H1 (cell line): ENCODE data around the gene CCDC138. TPM values are rescaled to one million over a fixed set of nuclear protein-coding genes. Genes with fewer than 3 reads are reported as not detected.

ENCODE experiments used
- CTCF ChIA-PET: fragments of 300-600 bp; sonication (Branson Sonifier 250); formaldehyde crosslinking; loops from one replicate; lab custom pipeline; 2021; ENCODE audit not compliant: partially characterized antibody; lab: Charles Lee
- POLR2A ChIA-PET: fragments of 300-600 bp; sonication (Branson Sonifier 250); formaldehyde crosslinking; loops from one replicate; lab custom pipeline; 2021; ENCODE audit warnings: inconsistent platforms; ENCODE audit not compliant: partially characterized antibody; lab: Charles Lee
- DNase-seq, 2 experiments: peaks; one replicate each; pipeline versions ENCODE4 v3.0.0 to v3.0.0-alpha.2; 2010 to 2022; ENCODE audit warnings: low spot score in 2 of 2, low read depth in 1 of 2, mixed read lengths in 1 of 2
- FAIRE-seq: peaks from 2 replicates; lab custom pipeline; 2011; peaks lifted over from hg19 to GRCh38; lab: Jason Lieb, UNC
- H2AFZ ChIP-seq: 2 replicates; pipeline ENCODE4 v1.8.1; 2012; ENCODE audit warnings: low read length, inconsistent platforms
- H2AK5ac ChIP-seq: 2 replicates; pipeline ENCODE4 v1.6.1; 2013; ENCODE audit warnings: low read depth, low read length
- H2BK120ac ChIP-seq: replicated peaks from 2 replicates; pipeline ENCODE3; 2013; ENCODE audit warnings: low read depth, low read length, inconsistent platforms
- H2BK12ac ChIP-seq: 2 replicates; pipeline ENCODE4 v1.6.1; 2013; ENCODE audit warnings: low read depth, low read length
- H2BK15ac ChIP-seq: 2 replicates; pipeline ENCODE4 v1.6.1; 2013; ENCODE audit warnings: low read length
- H2BK20ac ChIP-seq: 2 replicates; pipeline ENCODE4 v1.6.1; 2013; ENCODE audit warnings: low read length
- H2BK5ac ChIP-seq: 2 replicates; pipeline ENCODE4 v1.6.1; 2013; ENCODE audit warnings: low read depth, low read length
- H3K14ac ChIP-seq: 2 replicates; pipeline ENCODE4 v1.6.1; 2013; ENCODE audit warnings: inconsistent platforms; ENCODE audit not compliant: insufficient read length
- H3K18ac ChIP-seq: 2 replicates; pipeline ENCODE4 v1.6.1; 2013; ENCODE audit warnings: low read length; ENCODE audit errors: extremely low read depth
- H3K23ac ChIP-seq: 2 replicates; pipeline ENCODE4 v1.6.1; 2013; ENCODE audit warnings: inconsistent platforms; ENCODE audit not compliant: insufficient read length
- H3K23me2 ChIP-seq: 2 replicates; pipeline ENCODE4 v1.6.1; 2013; ENCODE audit warnings: low read depth, low read length
- H3K27ac ChIP-seq: 2 replicates; pipeline ENCODE4 v1.6.1; 2011; ENCODE audit warnings: low read depth, low read length, inconsistent platforms
- H3K27me3 ChIP-seq, 4 experiments: replicated peaks in 1 of 4; 1 replicate in 1 of 4; 2 replicates in 3 of 4; pipeline versions ENCODE4 v1.6.1 to v1.8.1; 2011 to 2013; ENCODE audit warnings: low read length in 3 of 4, mild to moderate bottlenecking in 3 of 4, inconsistent platforms in 2 of 4, mixed read lengths in 2 of 4, moderate library complexity in 1 of 4; ENCODE audit not compliant: control insufficient read depth in 3 of 4, insufficient read depth in 3 of 4; ENCODE audit errors: extremely low read depth in 1 of 4
- H3K36me3 ChIP-seq, 4 experiments: 2 replicates each; pipeline versions ENCODE4 v1.6.1 to v1.8.1; 2011 to 2013; ENCODE audit warnings: mild to moderate bottlenecking in 4 of 4, low read length in 3 of 4, moderate library complexity in 2 of 4, control low read depth in 1 of 4, inconsistent platforms in 1 of 4; ENCODE audit not compliant: insufficient read depth in 4 of 4, control insufficient read depth in 2 of 4
- H3K4ac ChIP-seq: replicated peaks from 2 replicates; pipeline ENCODE3; 2013; ENCODE audit warnings: low read length, low read depth, mixed read lengths, inconsistent platforms; ENCODE audit not compliant: insufficient read length
- H3K4me1 ChIP-seq, 4 experiments: replicated peaks in 1 of 4; 1 replicate in 1 of 4; 2 replicates in 3 of 4; pipeline versions ENCODE4 v1.6.1 to v1.8.1; 2011 to 2013; ENCODE audit warnings: low read length in 3 of 4, inconsistent platforms in 2 of 4, mixed read lengths in 1 of 4; ENCODE audit not compliant: insufficient read depth in 4 of 4, control insufficient read depth in 3 of 4
- H3K4me2 ChIP-seq, 2 experiments: 2 replicates each; pipeline versions ENCODE4 v1.6.1 to v1.8.1; 2011 to 2013; ENCODE audit warnings: low read depth in 2 of 2, low read length in 2 of 2, control low read depth in 1 of 2, inconsistent platforms in 1 of 2, mild to moderate bottlenecking in 1 of 2; ENCODE audit not compliant: insufficient read depth in 1 of 2
- H3K4me3 ChIP-seq, 4 experiments: fragments of 200-600, 300-600 bp in 1 of 4; sonication (generic), shearing (Covaris generic), sonication (Bioruptor Twin) in 1 of 4; 2 replicates each; pipeline versions ENCODE4 v1.5.1 to v1.8.1; 2011 to 2016; ENCODE audit warnings: low read length in 4 of 4, low read depth in 3 of 4, control low read depth in 2 of 4, inconsistent platforms in 2 of 4, mild to moderate bottlenecking in 2 of 4, mixed read lengths in 1 of 4, moderate library complexity in 1 of 4; ENCODE audit not compliant: insufficient read depth in 2 of 4; ENCODE audit errors: extremely low read depth in 1 of 4
- H3K56ac ChIP-seq: replicated peaks from 2 replicates; pipeline ENCODE3; 2013; ENCODE audit warnings: low read depth, mild to moderate bottlenecking, mixed read lengths, low read length, inconsistent platforms; ENCODE audit not compliant: insufficient read length
- H3K79me1 ChIP-seq: 2 replicates; pipeline ENCODE4 v1.6.1; 2013; ENCODE audit warnings: low read depth, low read length, control low read depth
- H3K79me2 ChIP-seq, 2 experiments: 2 replicates each; pipeline versions ENCODE4 v1.6.1 to v1.8.1; 2012 to 2013; ENCODE audit warnings: low read length in 2 of 2, mild to moderate bottlenecking in 2 of 2, inconsistent platforms in 1 of 2; ENCODE audit not compliant: insufficient read depth in 2 of 2, control insufficient read depth in 1 of 2
- H3K9ac ChIP-seq, 4 experiments: replicated peaks in 1 of 4; 1 replicate in 1 of 4; 2 replicates in 3 of 4; pipeline versions ENCODE4 v1.6.1 to v1.8.1; 2011 to 2013; ENCODE audit warnings: low read depth in 3 of 4, low read length in 3 of 4, control low read depth in 2 of 4, mild to moderate bottlenecking in 2 of 4, moderate library complexity in 2 of 4, inconsistent platforms in 1 of 4; ENCODE audit errors: extremely low read depth in 1 of 4
- H3K9me3 ChIP-seq, 2 experiments: 2 replicates each; pipeline versions ENCODE4 v1.6.1 to v1.8.1; 2012 to 2013; ENCODE audit warnings: mild to moderate bottlenecking in 2 of 2, moderate library complexity in 2 of 2, control low read depth in 1 of 2, inconsistent platforms in 1 of 2, low read depth in 1 of 2, low read length in 1 of 2, mixed read lengths in 1 of 2; ENCODE audit not compliant: insufficient read depth in 2 of 2
- H4K20me1 ChIP-seq, 2 experiments: replicated peaks in 1 of 2; 2 replicates each; pipeline versions ENCODE3 to v1.8.1; 2011 to 2013; ENCODE audit warnings: inconsistent platforms in 2 of 2, low read length in 2 of 2, mild to moderate bottlenecking in 1 of 2; ENCODE audit not compliant: insufficient read depth in 2 of 2, control insufficient read depth in 1 of 2
- H4K5ac ChIP-seq: 2 replicates; pipeline ENCODE4 v1.6.1; 2013; ENCODE audit warnings: low read length, low read depth, mixed read lengths, inconsistent platforms; ENCODE audit not compliant: insufficient read length
- H4K8ac ChIP-seq: 2 replicates; pipeline ENCODE4 v1.8.0; 2013; ENCODE audit warnings: mild to moderate bottlenecking, moderate library complexity, low read length, inconsistent platforms; ENCODE audit not compliant: insufficient read depth; ENCODE audit errors: extremely low read depth
- H4K91ac ChIP-seq: replicated peaks from 2 replicates; pipeline ENCODE3; 2013; ENCODE audit warnings: low read length, mixed read lengths, inconsistent platforms; ENCODE audit not compliant: insufficient read length
- BCL11A ChIP-seq, 2 experiments: IDR thresholded peaks; one replicate each; pipeline ENCODE4 v1.6.1; 2011; ENCODE audit warnings: low read depth in 2 of 2, low read length in 2 of 2, mild to moderate bottlenecking in 2 of 2
- CBX5 ChIP-seq: fragments of 300-800, 300-1000 bp; sonication (generic); IDR thresholded peaks from 2 replicates; pipeline ENCODE4 v1.7.1; 2016; ENCODE audit warnings: antibody characterized with exemption, low read length, low read depth
- HDAC6 ChIP-seq: IDR thresholded peaks from one replicate; pipeline ENCODE4 v1.7.1; 2012; ENCODE audit warnings: low read depth, mild to moderate bottlenecking, inconsistent platforms, low read length, moderate library complexity
- MAFK ChIP-seq: IDR thresholded peaks from 2 replicates; pipeline ENCODE4 v1.6.1; 2012; ENCODE audit warnings: low read depth, mild to moderate bottlenecking, improper control_type of control experiment, low read length
- RBBP5 ChIP-seq: IDR thresholded peaks from 2 replicates; pipeline ENCODE4 v1.7.1; 2012; ENCODE audit warnings: low read depth, mild to moderate bottlenecking, inconsistent platforms, low read length, moderate library complexity, borderline replicate concordance
- SAP30 ChIP-seq: fragments of 300-600 bp; sonication (generic); IDR thresholded peaks from 2 replicates; pipeline ENCODE4 v1.7.1; 2012; ENCODE audit warnings: low read length, moderate library complexity, mild to moderate bottlenecking, inconsistent platforms; ENCODE audit not compliant: insufficient read depth, insufficient replicate concordance
- SIX5 ChIP-seq: IDR thresholded peaks from 2 replicates; pipeline ENCODE4 v1.6.1; 2011; ENCODE audit warnings: mild to moderate bottlenecking, low read depth, low read length
- SP4 ChIP-seq: IDR thresholded peaks from 2 replicates; pipeline ENCODE4 v1.6.1; 2012; ENCODE audit warnings: low read length, inconsistent platforms
- TEAD4 ChIP-seq: IDR thresholded peaks from 2 replicates; pipeline ENCODE4 v1.6.1; 2012; ENCODE audit warnings: low read depth, low read length, inconsistent platforms, mixed read lengths
- WGBS, 2 experiments: shearing (Covaris generic) in 1 of 2; methylation state at CpG; one replicate each; pipeline versions ENCODE4 v1.1.6 to v1.1.7; 2013 to 2015; ENCODE audit warnings: low lambda C conversion rate in 2 of 2, mixed read lengths in 2 of 2, inconsistent platforms in 1 of 2, low coverage in 1 of 2, missing lambda C conversion rate in 1 of 2; ENCODE audit not compliant: insufficient replicate concordance in 2 of 2, insufficient coverage in 1 of 2, insufficient read length in 1 of 2; ENCODE audit errors: extremely low coverage in 1 of 2, missing lambda C conversion rate in 1 of 2; 5-methylcytosine and 5-hydroxymethylcytosine counted together
- polyA plus RNA-seq, 7 experiments: library from polyadenylated mRNA; depleted of rRNA in 3 of 7; stranded (reverse) in 5 of 7; unstranded in 2 of 7; fragments of >200 nt in 5 of 7; fragments of 200-250 nt in 2 of 7; gene quantifications; 1 replicate in 5 of 7; 2 replicates in 1 of 7; 4 replicates in 1 of 7; pipeline versions ENCODE4 v1.2.1 to v1.2.3, GENCODE V29; 2011 to 2013; ENCODE audit warnings: missing spikeins in 2 of 7, mixed read lengths in 2 of 7
- total RNA-seq: library from RNA; stranded (reverse); fragmentation: NEBNext Ultra II Directional; extraction: Animal tissue kit (Norgen Biotek cat#: 25700); gene quantifications from 2 replicates; pipeline ENCODE4 v1.2.1, GENCODE V29; 2021
- TF ChIP-seq, protein P1 (sequence below): IDR thresholded peaks from 2 replicates; pipeline ENCODE4 v1.6.1; 2011; ENCODE audit warnings: low read depth, mild to moderate bottlenecking, low read length; ENCODE audit not compliant: insufficient read depth
- TF ChIP-seq, protein P2 (sequence below): IDR thresholded peaks from 2 replicates; pipeline ENCODE4 v1.6.1; 2012; ENCODE audit warnings: inconsistent platforms

Gene CCDC138
- total and polyA plus RNA-seq, 2 of the 8 experiments (the other 6 are each of a cell fraction or from before 2014, with no cell fraction given) = 8.3 to 29.8 TPM

DNA sequence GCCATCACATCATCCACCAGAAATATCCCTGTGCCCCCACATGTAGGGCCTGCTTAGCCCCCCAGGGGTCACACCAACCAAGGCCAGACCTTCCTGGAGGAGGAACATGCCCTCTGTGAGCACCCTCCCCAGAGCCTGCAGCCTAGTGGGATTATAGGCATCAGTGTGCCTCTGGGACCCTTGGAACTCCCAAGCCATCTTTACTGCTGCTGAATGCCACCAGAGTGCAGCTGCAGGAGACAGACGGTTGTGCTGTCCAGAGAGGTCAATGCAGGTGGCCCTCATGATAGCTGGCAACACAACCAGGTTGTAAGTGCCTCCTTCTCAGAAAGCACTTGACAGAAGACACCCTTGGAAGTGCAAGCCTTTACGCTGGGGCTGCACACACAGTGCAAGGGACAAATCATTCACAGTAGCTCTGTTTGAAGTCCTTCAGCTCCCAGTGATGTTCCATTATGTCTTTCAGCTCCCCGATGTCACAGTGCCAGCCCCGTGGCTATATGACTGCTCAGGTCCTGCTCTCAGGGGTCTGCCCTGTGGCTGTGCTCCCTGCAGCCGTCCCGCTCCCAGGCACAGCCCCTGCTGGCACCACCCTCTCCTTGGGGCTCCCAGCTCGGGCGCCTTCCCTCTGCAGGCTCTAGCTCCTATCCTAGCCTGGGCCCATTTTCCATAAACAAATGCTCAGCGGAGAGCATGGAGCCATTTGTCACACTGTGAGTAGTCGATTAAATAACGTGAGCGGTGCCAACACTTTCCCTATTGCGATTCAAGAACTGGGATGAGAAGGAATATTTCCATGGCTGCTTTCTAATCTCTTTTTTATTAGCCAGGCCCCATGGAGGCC, 137.4 kb downstream of the CCDC138 start:
- Histone ChIP-seq H2BK120ac (no peak overlapping the region), H3K18ac (no peak overlapping the region), H4K91ac (no peak overlapping the region), H3K36me3 (no peaks in the 10 kb centered on the region), H2BK20ac (no peak overlapping the region; the same call in 1 of the 2 replicates), H2BK15ac (no peak overlapping the region), H2BK5ac (no peak overlapping the region), H3K4me1 (no peaks in the 10 kb centered on the region; a peak in 1 of 7 replicates), H2AK5ac (no peak overlapping the region), H3K23ac (no peak overlapping the region), H3K4me2 (no peak overlapping the region), H4K8ac (peak overlapping the region; percentile 58; the same call in 1 of the 2 replicates), H2BK12ac (0 out of 2 replicates have a peak overlapping the region, but pooled peaks have one; percentile 21), H3K14ac (no peak overlapping the region), H3K79me1 (no peaks in the 10 kb centered on the region), H3K4ac (no peak overlapping the region), H3K56ac (no peak overlapping the region), H3K27me3 (no peaks in the 10 kb centered on the region), H3K27ac (no peak overlapping the region), H3K23me2 (no peaks in the 10 kb centered on the region), H3K79me2 (no peaks in the 10 kb centered on the region), H3K9ac (no peak overlapping the region), H3K9me3 (no peaks in the 10 kb centered on the region), H4K20me1 (no peaks in the 10 kb centered on the region), H3K4me3 (no peak overlapping the region), H2AFZ (no peak overlapping the region), H4K5ac (no peak overlapping the region)
- no peak for DNase-seq
- CTCF ChIA-PET = interaction anchor here (0.8 to 1.4 kb wide), 5 partner anchors 11 to 77 kb away, joined by 3 to 8 read pairs (median 3); partner anchors contain the start of gene EDAR
- POLR2A ChIA-PET = no interaction called here
- WGBS, 2 experiments = 93% methylated on average over 13 of the region's 13 CpGs; no CpG with 5 or more reads in 1 of the 2 experiments
- FAIRE-seq = no peak
- TF ChIP-seq SIX5 (no peak), TEAD4 (no peak), BCL11A (IDR thresholded peaks at IDR 0.05; ENCODE audit: low read depth in 2 of 2, low read length in 2 of 2) (no peak), SAP30 (no peak), HDAC6 (no peak), CBX5 (no peak), RBBP5 (no peak), MAFK (no peak), SP4 (no peak)
- TF ChIP-seq, protein P1, sequence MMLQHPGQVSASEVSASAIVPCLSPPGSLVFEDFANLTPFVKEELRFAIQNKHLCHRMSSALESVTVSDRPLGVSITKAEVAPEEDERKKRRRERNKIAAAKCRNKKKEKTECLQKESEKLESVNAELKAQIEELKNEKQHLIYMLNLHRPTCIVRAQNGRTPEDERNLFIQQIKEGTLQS = no peak
- TF ChIP-seq, protein P2, sequence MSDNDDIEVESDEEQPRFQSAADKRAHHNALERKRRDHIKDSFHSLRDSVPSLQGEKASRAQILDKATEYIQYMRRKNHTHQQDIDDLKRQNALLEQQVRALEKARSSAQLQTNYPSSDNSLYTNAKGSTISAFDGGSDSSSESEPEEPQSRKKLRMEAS = no peak
